ENCODE measurements around the gene PSMA4.
"Not testable (repeated sequence)": the region's sequence is repeated elsewhere in the genome, so short reads cannot be mapped to it uniquely, and the experiment has no call there.

The PSMA4 gene

GRCh38 chr15:78540141-78540870, at the start of gene PSMA4:
Gene PSMA4, plus strand, starts transcription at chr15:78540444. Its CDS starts 1,484 bp downstream, at chr15:78541928.
- peak; percentile 87 for DNase-seq

DNA sequence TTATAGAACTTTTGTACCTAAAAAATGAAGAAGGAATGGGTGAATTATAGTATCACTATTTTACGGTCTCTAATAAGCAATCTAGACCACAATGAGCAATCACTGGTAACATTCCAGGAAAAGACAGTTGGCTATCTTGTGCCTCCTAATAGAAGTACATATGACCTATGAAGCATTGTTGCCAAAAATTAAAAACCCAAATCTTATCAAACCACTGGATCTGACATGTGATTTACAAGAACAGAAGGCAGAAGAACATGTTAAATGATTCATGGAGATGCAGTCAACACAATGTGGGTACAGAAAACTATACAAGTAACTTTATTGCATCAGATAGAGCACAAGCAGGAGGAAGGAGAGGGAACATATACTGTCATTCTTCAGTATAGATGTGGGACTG, 47.4 kb upstream of the PSMA4 start:
- DNase-seq = no peak

GRCh38 chr15:78501857-78502256, 38.4 kb upstream of the PSMA4 start:
- DNase-seq = no peak

DNA sequence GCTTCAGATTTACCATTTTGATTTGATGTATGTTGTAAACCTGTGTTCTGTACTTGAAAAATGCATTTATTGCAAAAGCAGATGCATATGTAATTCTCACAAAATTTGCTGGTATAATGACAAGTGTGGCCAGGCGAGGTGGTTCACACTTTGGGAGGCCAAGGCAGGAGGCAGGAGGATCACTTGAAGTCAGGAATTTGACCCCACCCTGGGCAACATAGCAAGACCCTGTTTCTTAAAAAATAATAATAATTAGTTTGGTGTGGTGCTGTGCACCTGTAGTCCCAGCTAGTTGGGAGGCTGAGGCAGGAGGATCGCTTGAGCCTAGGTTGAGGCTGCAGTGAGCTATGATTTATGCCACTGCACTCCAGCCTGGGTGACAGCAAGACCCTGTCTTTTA, 37.6 kb upstream of the PSMA4 start:
- DNase-seq = no peak

GRCh38 chr15:78506971-78507830, 33.0 kb upstream of the PSMA4 start, which contains the start of gene HYKK:
Gene HYKK, plus strand, starts transcription at chr15:78507577. Its CDS starts 5,512 bp downstream, at chr15:78513089.
- peak; percentile 97 for DNase-seq

- DNase-seq = peak; percentile 50
These were observed 32.4 kb upstream of the PSMA4 start for GRCh38 chr15:78507831-78508160.

- DNase-seq = no peak
These were observed 32.0 kb upstream of the PSMA4 start for GRCh38 chr15:78508272-78508671.

GRCh38 chr15:78509726-78510312, 30.4 kb upstream of the PSMA4 start:
- no peak for DNase-seq

- DNase-seq = not testable (repeated sequence)
These were observed 20.2 kb upstream of the PSMA4 start for GRCh38 chr15:78520035-78520434.

GRCh38 chr15:78524230-78524629, 16.0 kb upstream of the PSMA4 start:
- DNase-seq = no peak

GRCh38 chr15:78527325-78527724, 12.9 kb upstream of the PSMA4 start:
- DNase-seq = no peak

DNA sequence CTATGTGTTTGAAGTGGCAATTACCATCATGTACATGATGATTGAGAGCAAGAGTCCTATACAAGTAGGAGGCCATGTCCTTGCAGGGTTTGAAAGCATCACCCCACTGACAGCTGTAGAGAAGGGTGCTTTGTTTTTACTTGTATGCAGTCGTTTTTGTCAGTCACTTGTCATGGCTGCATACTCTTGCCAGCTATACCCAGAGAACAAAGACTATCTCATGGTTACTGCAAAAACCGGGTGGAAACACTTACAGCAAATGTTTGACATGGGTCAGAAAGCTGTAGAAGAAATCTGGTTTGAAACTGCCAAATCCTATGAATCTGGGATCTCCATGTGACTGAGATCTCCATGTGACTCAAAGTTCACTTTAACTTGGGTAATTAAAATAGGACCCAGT, 6.9 kb upstream of the PSMA4 start:
- no peak for DNase-seq

- no peak for DNase-seq
These were observed 4.1 kb upstream of the PSMA4 start for GRCh38 chr15:78536134-78536533.

GRCh38 chr15:78537266-78537905, 2.9 kb upstream of the PSMA4 start:
- no peak for DNase-seq

- no peak for DNase-seq
These were observed 1.9 kb upstream of the PSMA4 start for GRCh38 chr15:78538358-78538757.

DNA sequence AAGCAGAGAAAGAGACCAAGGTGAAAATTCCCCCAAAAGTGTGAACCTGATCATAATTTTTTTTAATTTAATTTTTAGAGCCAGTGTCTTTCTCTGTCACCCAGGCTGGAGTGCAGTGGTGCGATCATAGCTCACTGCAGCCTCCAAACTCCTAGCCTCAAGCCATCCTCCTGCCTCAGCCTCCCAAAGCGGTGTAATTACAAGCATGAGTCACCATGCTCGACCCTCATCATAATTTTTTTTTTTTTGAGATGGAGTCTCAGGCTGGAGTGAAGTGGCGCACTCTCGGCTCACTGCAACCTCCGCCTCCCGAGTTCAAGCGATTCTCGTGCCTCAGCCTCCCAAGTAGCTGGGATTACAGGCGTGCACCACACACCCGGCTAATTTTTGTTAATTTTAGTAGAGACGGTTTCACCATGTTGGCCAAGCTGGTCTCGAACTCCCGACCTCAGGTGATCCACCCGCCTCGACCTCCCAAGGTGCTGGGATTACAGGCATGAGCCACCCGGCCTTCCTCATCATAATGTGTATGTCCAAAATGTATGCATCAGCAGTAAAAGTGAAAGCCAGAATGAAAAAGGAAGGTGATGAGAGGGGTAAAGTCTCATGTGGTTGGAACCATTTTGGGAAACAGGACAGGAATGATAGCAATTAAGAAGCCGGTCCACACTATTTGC, 642 bp upstream of the PSMA4 start:
- DNase-seq = not testable (repeated sequence)

GRCh38 chr15:78540871-78541743, 863 bp downstream of the PSMA4 start:
- peak; percentile 55 for DNase-seq

GRCh38 chr15:78541744-78542034, 1.4 kb downstream of the PSMA4 start:
- DNase-seq = no peak

GRCh38 chr15:78542647-78543046, 2.4 kb downstream of the PSMA4 start:
- no peak for DNase-seq

DNA sequence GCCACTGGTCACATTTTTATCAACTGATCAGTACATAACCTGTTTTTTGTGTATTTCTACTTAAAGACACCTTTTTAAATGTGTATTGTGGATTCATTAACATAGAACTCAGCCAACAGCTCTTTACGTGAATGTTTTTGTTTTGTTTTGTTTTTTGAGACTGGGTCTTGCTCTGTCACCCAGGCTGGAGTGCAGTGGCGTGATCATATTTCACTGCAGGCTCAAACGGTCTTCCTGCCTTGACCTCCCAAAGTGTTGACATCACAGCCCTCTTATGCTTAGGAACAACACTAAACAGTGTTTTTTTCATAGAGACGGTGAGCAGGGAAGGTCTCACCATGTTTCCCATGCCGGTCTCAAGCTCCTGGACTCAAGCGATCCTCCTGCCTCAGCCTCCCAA, 9.9 kb downstream of the PSMA4 start:
- no peak for DNase-seq

DNA sequence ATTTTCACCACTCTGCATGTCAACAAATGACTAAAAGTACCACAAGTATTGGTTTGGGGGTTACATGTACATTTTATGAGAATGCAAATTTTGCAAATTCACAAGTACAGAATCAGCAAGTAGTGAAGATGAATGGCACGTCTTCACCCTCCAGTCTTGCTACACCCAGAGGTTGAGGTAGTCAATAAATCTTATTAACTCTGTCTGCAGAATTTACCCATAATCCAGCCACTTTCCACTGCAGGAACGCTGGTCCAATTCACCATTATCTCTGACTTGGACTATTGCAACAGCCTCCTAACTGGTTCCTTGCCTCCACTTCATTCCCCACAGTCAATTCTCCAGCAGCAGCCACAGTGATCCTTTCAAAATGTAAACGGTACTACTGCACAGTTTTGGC, 10.6 kb downstream of the PSMA4 start:
- no peak for DNase-seq

- no peak for DNase-seq
These were observed 11.7 kb downstream of the PSMA4 start for GRCh38 chr15:78551902-78552301.
